ENCODE results near the gene TIGD1. TPM values are rescaled to one million over a fixed set of nuclear protein-coding genes. Genes with fewer than 3 reads are reported as not detected.

Gene TIGD1
- total RNA-seq, 1 donor from 2014 or later: 3.7 TPM

DNA sequence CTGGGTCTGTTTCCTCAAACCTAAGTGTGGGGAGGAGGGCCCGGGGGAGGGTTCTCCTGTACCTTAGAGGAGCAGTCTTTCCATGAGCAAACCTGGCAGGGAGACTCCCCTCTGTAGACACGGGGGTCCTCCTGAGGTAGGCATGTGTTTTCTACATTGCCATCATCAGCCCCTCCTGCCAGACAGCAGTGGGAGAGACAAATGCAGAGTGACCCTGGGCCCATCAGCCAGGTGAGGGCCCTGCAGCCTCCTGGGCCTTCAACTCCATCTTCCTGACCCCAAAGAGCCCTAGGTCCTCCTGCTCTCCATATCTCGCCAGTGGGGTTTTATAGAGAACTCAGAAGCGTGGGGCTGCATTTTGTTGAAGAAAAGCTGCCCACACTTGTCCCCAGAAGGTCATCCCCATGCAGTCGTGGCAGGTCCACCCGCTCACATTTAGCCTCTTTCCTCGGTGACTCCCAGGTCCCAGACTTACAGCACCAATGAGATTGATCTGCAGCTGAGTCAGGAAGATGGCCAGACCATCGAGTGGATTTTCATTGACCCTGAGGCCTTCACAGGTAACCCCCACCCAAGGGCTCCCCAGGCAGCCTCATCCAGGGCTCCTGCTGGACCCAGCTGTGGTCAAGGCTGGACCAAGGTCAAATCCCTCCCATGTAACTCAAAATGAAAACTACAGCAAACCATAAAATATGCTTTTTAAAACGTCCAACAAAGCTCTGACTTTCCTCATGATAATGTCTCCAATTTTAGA, 8.2 kb downstream of the TIGD1 start:
- Histone ChIP-seq H3K36me3 (ENCODE audit: control insufficient read depth in 3 of 3, insufficient read depth in 3 of 3, low read length in 3 of 3) (peaks cover 6 to 7% (median 6%) of the 10 kb centered on the region in 3 donors), H3K4me1 (ENCODE audit: control insufficient read depth in 3 of 3, insufficient read depth in 3 of 3, low read length in 3 of 3) (peaks cover 16 to 65% (median 44%) of the 10 kb centered on the region in 3 donors)

DNA sequence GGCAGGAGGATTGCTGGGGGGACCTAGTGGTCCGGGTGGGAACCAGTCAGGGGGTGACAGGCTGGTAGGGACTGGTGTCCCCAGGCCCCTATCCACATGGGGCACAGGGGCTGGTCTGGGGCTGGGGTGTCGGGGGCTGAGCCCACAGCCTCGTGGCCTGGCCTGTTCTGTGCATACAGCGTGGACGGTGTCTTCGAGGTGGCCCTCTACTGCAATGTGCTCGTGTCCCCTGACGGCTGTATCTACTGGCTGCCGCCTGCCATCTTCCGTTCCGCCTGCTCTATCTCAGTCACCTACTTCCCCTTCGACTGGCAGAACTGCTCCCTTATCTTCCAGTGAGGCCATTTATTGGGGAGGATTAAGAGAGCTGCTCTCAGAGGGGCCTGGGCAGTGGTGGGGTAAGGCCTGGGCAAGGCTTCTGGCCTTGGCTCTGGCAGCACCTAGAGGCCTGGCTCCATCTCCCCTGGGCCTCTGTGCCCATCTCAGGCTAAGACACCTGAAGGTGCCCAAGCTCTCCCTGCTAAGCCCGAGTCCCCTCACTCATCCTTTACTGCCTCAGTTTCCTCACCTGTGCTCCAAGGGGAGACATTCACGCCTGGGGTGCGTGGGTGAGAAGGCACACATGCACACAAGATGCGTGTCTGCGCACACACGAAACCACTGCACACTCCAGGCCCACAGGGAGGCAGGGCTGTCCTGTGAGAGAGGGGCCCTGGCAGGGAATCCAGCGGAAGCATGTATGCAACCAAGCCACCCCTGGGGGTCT, 9.0 kb downstream of the TIGD1 start:
- no peak overlapping the region for H3K4me3 ChIP-seq (ENCODE audit: low read length in 3 of 3)
- H3K9me3 ChIP-seq (ENCODE audit: control insufficient read depth in 3 of 3, low read length in 3 of 3): peaks cover 0 to under 1% (median 0%) of the 10 kb centered on the region in 3 donors
- H3K27ac ChIP-seq (ENCODE audit: low read depth, low read length): no peak overlapping the region
- peaks cover 2 to 4% (median 3%) of the 10 kb centered on the region in 3 donors for H3K36me3 ChIP-seq (ENCODE audit: control insufficient read depth in 3 of 3, insufficient read depth in 3 of 3, low read length in 3 of 3)
- peaks cover 16 to 63% (median 47%) of the 10 kb centered on the region in 3 donors for H3K4me1 ChIP-seq (ENCODE audit: control insufficient read depth in 3 of 3, insufficient read depth in 3 of 3, low read length in 3 of 3)
- H3K27me3 ChIP-seq (ENCODE audit: control insufficient read depth in 3 of 3, insufficient read depth in 3 of 3, low read length in 3 of 3): peaks cover 0 to 4% (median 0%) of the 10 kb centered on the region in 3 donors
- H3K9ac ChIP-seq (ENCODE audit: low read depth in 1 of 3, low read length in 3 of 3): peak overlapping the region in 2 of 3 donors; percentile 33 to 38

More for the DNA sequence above, 8.2 kb downstream of the TIGD1 start:
- no peaks in the 10 kb centered on the region for H3K9me3 ChIP-seq (ENCODE audit: control insufficient read depth in 3 of 3, low read length in 3 of 3)
- H3K4me3 ChIP-seq (ENCODE audit: low read length in 3 of 3): no peak overlapping the region
- peaks cover 0 to 4% (median 0%) of the 10 kb centered on the region in 3 donors for H3K27me3 ChIP-seq (ENCODE audit: control insufficient read depth in 3 of 3, insufficient read depth in 3 of 3, low read length in 3 of 3)
- no peak overlapping the region for H3K27ac ChIP-seq (ENCODE audit: low read depth, low read length)
- peak overlapping the region in 1 of 3 donors; percentile 33 for H3K9ac ChIP-seq (ENCODE audit: low read depth in 1 of 3, low read length in 3 of 3)

GRCh38 chr2:232540441-232541041, 9.8 kb downstream of the TIGD1 start:
- peaks cover 0 to 4% (median 0%) of the 10 kb centered on the region in 3 donors for H3K27me3 ChIP-seq (ENCODE audit: control insufficient read depth in 3 of 3, insufficient read depth in 3 of 3, low read length in 3 of 3)

GRCh38 chr2:232539298-232540231, 10.8 kb downstream of the TIGD1 start, which contains the start of gene CHRNG:
Gene CHRNG, plus strand, starts transcription at chr2:232539692. Its CDS starts 56 bp downstream, at chr2:232539748.
- H3K27me3 ChIP-seq (ENCODE audit: control insufficient read depth in 3 of 3, insufficient read depth in 3 of 3, low read length in 3 of 3): peaks cover 0 to 4% (median 0%) of the 10 kb centered on the region in 3 donors
- peaks cover 16 to 54% (median 42%) of the 10 kb centered on the region in 3 donors for H3K4me1 ChIP-seq (ENCODE audit: control insufficient read depth in 3 of 3, insufficient read depth in 3 of 3, low read length in 3 of 3)
- peak within 1 kb of the TSS; percentile 56 to 79 (median 65) for H3K9ac ChIP-seq (ENCODE audit: low read depth in 1 of 3, low read length in 3 of 3)
- peaks cover 0 to 4% (median 0%) of the 10 kb centered on the region in 3 donors for H3K9me3 ChIP-seq (ENCODE audit: control insufficient read depth in 3 of 3, low read length in 3 of 3)
- peak within 1 kb of the TSS; percentile 46 to 60 (median 54) for H3K4me3 ChIP-seq (ENCODE audit: low read length in 3 of 3)
- H3K36me3 ChIP-seq (ENCODE audit: control insufficient read depth in 3 of 3, insufficient read depth in 3 of 3, low read length in 3 of 3): peaks cover 4 to 16% (median 15%) of the 10 kb centered on the region in 3 donors
- H3K27ac ChIP-seq (ENCODE audit: low read depth, low read length): peak within 1 kb of the TSS; percentile 66

More at GRCh38 chr2:232540441-232541041, 9.8 kb downstream of the TIGD1 start:
- peak overlapping the region; percentile 56 to 79 (median 65) for H3K9ac ChIP-seq (ENCODE audit: low read depth in 1 of 3, low read length in 3 of 3)
- no peak overlapping the region for H3K27ac ChIP-seq (ENCODE audit: low read depth, low read length)
- peak overlapping the region; percentile 46 to 60 (median 54) for H3K4me3 ChIP-seq (ENCODE audit: low read length in 3 of 3)
- peaks cover 0 to 4% (median 0%) of the 10 kb centered on the region in 3 donors for H3K9me3 ChIP-seq (ENCODE audit: control insufficient read depth in 3 of 3, low read length in 3 of 3)
- peaks cover 16 to 57% (median 45%) of the 10 kb centered on the region in 3 donors for H3K4me1 ChIP-seq (ENCODE audit: control insufficient read depth in 3 of 3, insufficient read depth in 3 of 3, low read length in 3 of 3)
- H3K36me3 ChIP-seq (ENCODE audit: control insufficient read depth in 3 of 3, insufficient read depth in 3 of 3, low read length in 3 of 3): peaks cover 2 to 10% (median 8%) of the 10 kb centered on the region in 3 donors

- H3K4me3 ChIP-seq (ENCODE audit: low read length in 3 of 3): no peak overlapping the region
- H3K36me3 ChIP-seq (ENCODE audit: control insufficient read depth in 3 of 3, insufficient read depth in 3 of 3, low read length in 3 of 3): peaks cover 7 to 20% (median 20%) of the 10 kb centered on the region in 3 donors
- H3K9me3 ChIP-seq (ENCODE audit: control insufficient read depth in 3 of 3, low read length in 3 of 3): peaks cover 0 to 4% (median 0%) of the 10 kb centered on the region in 3 donors
- H3K27ac ChIP-seq (ENCODE audit: low read depth, low read length): peak overlapping the region; percentile 66
- H3K9ac ChIP-seq (ENCODE audit: low read depth in 1 of 3, low read length in 3 of 3): peak overlapping the region in 1 of 3 donors; percentile 79
- peaks cover 0 to 4% (median 0%) of the 10 kb centered on the region in 3 donors for H3K27me3 ChIP-seq (ENCODE audit: control insufficient read depth in 3 of 3, insufficient read depth in 3 of 3, low read length in 3 of 3)
- H3K4me1 ChIP-seq (ENCODE audit: control insufficient read depth in 3 of 3, insufficient read depth in 3 of 3, low read length in 3 of 3): peaks cover 16 to 45% (median 42%) of the 10 kb centered on the region in 3 donors
Observed at GRCh38 chr2:232538671-232539070, 11.7 kb downstream of the TIGD1 start.

DNA sequence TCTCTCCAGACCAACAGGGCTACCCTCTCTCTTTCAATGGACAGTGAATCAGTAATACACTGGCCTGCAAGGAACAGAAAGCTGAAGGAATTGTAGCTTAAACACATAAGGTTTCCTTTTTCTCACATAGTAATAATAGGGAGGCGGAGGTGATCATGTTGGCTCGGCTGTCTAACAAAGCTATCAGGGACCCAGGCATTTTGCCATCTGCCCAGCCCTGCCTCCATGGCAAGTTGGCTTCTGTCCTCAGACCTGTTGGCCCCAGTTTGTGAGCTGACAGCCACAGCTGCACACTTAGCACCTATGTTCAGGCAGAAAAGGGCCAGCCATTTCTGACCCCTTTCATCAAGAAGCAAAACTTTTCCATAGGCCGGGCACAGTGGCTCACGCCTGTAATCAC, 12.9 kb downstream of the TIGD1 start:
- peaks cover 0 to 4% (median 0%) of the 10 kb centered on the region in 3 donors for H3K9me3 ChIP-seq (ENCODE audit: control insufficient read depth in 3 of 3, low read length in 3 of 3)
- peaks cover 8 to 20% (median 20%) of the 10 kb centered on the region in 3 donors for H3K36me3 ChIP-seq (ENCODE audit: control insufficient read depth in 3 of 3, insufficient read depth in 3 of 3, low read length in 3 of 3)
- peak overlapping the region; percentile 66 for H3K27ac ChIP-seq (ENCODE audit: low read depth, low read length)
- H3K4me3 ChIP-seq (ENCODE audit: low read length in 3 of 3): no peak overlapping the region
- peak overlapping the region in 2 of 3 donors; percentile 46 to 48 for H3K9ac ChIP-seq (ENCODE audit: low read depth in 1 of 3, low read length in 3 of 3)
- H3K4me1 ChIP-seq (ENCODE audit: control insufficient read depth in 3 of 3, insufficient read depth in 3 of 3, low read length in 3 of 3): peaks cover 16 to 45% (median 41%) of the 10 kb centered on the region in 3 donors
- peaks cover 0 to 4% (median 0%) of the 10 kb centered on the region in 3 donors for H3K27me3 ChIP-seq (ENCODE audit: control insufficient read depth in 3 of 3, insufficient read depth in 3 of 3, low read length in 3 of 3)

DNA sequence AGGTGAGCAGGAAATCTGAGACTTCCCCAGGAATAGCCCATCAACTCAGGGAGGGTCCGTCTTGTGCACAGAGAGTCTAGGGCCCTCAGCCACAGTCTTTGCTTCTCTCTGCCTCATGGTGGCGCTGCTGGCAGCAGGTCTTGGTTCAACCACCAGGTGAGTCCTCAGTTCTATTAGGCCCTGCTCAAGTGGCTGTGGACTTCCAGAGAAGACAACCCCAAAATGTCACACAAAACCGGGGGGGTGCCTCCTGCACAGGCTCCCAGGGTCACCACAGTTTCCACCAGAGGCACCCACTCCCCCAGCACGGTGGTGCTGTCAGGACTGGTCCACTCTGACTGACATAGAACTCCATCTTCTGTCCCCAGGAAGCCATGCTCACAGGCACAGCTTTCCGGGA, 13.3 kb downstream of the TIGD1 start:
- Histone ChIP-seq H3K27me3 (ENCODE audit: control insufficient read depth in 3 of 3, insufficient read depth in 3 of 3, low read length in 3 of 3) (peaks cover 0 to 4% (median 0%) of the 10 kb centered on the region in 3 donors), H3K36me3 (ENCODE audit: control insufficient read depth in 3 of 3, insufficient read depth in 3 of 3, low read length in 3 of 3) (peaks cover 8 to 20% (median 20%) of the 10 kb centered on the region in 3 donors), H3K27ac (ENCODE audit: low read depth, low read length) (peak overlapping the region; percentile 66), H3K4me3 (ENCODE audit: low read length in 3 of 3) (no peak overlapping the region), H3K4me1 (ENCODE audit: control insufficient read depth in 3 of 3, insufficient read depth in 3 of 3, low read length in 3 of 3) (peaks cover 16 to 45% (median 41%) of the 10 kb centered on the region in 3 donors), H3K9me3 (ENCODE audit: control insufficient read depth in 3 of 3, low read length in 3 of 3) (peaks cover 0 to 4% (median 0%) of the 10 kb centered on the region in 3 donors), H3K9ac (ENCODE audit: low read depth in 1 of 3, low read length in 3 of 3) (peak overlapping the region in 2 of 3 donors; percentile 46 to 48)

DNA sequence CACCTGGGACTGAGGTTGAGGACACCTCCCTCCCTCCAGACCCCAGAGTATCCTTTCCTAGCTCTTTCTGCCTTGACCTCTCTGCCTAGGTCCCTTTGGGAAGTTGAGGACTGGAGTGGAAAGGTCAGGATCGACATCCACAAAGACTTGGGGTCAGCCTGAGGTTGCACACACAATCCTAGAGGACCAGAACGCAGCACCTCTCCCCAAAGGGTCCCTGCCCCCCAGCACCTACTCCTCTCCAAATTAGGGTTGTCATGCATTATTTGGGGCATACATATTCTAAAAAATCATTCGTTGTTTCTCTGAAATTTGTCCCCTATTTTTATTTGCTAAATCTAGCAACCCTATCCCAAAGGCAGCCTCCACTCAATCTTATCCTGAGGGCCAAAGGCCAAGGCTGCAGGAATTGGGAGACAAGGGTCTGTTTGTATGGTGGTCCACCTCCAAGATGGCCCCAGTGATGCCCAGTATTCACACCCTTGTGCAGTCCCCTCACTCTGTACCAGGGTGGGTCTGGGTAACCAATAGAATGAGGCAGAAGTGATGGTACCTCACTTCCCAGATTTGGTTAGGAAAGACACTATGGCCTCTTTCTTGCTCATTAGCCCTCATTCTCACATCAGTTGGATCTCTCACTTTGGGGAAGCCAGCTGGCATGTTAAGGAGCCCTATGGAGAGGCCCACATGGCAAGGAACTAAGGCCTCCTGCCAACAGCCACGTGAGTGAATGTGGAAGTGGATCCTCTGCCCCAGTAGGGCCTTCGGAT, 14.4 kb downstream of the TIGD1 start:
- no peak overlapping the region for H3K9ac ChIP-seq (ENCODE audit: low read depth in 1 of 3, low read length in 3 of 3)
- peaks cover 8 to 26% (median 21%) of the 10 kb centered on the region in 3 donors for H3K36me3 ChIP-seq (ENCODE audit: control insufficient read depth in 3 of 3, insufficient read depth in 3 of 3, low read length in 3 of 3)
- no peak overlapping the region for H3K27ac ChIP-seq (ENCODE audit: low read depth, low read length)
- peaks cover 0 to 4% (median 0%) of the 10 kb centered on the region in 3 donors for H3K9me3 ChIP-seq (ENCODE audit: control insufficient read depth in 3 of 3, low read length in 3 of 3)
- H3K27me3 ChIP-seq (ENCODE audit: control insufficient read depth in 3 of 3, insufficient read depth in 3 of 3, low read length in 3 of 3): peaks cover 0 to 4% (median 0%) of the 10 kb centered on the region in 3 donors
- H3K4me3 ChIP-seq (ENCODE audit: low read length in 3 of 3): no peak overlapping the region
- peaks cover 17 to 43% (median 35%) of the 10 kb centered on the region in 3 donors for H3K4me1 ChIP-seq (ENCODE audit: control insufficient read depth in 3 of 3, insufficient read depth in 3 of 3, low read length in 3 of 3)

Data from skeletal muscle tissue (tissue), 4 donors.